ENCODE measurements around the gene PSAT1.

GRCh38 chr9:78288214-78288892 lies 8.6 kb upstream of the PSAT1 start:
- no peak for TF ChIP-seq REST (IDR thresholded peaks at IDR 0.05; ENCODE audit: insufficient read depth in 1 of 2, low read depth in 2 of 2, low read length in 1 of 2)
- TF ChIP-seq CTCF (IDR thresholded peaks at IDR 0.05): no peak
- TF ChIP-seq POLR2AphosphoS5 (IDR thresholded peaks at IDR 0.05; ENCODE audit: low read depth, low read length): no peak
